ENCODE results near the gene RSL1D1.
"Not testable (repeated sequence)": the region's sequence is repeated elsewhere in the genome, so short reads cannot be mapped to it uniquely, and the experiment has no call there.

RSL1D1 gene

GRCh38 chr16:11843861-11844260 is 7.5 kb downstream of the RSL1D1 start:
- DNase-seq (ENCODE audit: low spot score): no peak

- DNase-seq (ENCODE audit: low spot score): no peak
Observed at GRCh38 chr16:11843206-11843605, 8.1 kb downstream of the RSL1D1 start.

DNA sequence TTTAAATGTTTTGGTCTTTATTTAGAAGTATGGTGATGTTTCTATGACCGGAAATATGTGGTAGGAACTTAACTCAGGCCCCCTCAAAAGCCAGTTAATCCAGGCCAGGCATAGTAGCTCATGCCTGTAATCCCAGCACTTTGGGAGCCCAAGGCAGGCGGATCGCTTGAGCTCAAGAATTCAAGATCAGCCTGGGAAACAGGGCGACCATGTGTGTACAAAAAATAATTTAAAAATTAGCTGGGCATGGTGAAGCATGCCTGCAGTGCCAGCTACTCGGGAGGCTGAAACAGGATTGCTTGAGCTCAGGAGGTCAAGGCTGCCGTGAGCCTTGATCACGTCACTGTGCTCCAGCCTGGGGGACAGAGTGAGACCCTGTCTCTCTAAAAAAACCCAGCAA is 10.3 kb downstream of the RSL1D1 start:
- DNase-seq (ENCODE audit: low spot score): no peak

DNA sequence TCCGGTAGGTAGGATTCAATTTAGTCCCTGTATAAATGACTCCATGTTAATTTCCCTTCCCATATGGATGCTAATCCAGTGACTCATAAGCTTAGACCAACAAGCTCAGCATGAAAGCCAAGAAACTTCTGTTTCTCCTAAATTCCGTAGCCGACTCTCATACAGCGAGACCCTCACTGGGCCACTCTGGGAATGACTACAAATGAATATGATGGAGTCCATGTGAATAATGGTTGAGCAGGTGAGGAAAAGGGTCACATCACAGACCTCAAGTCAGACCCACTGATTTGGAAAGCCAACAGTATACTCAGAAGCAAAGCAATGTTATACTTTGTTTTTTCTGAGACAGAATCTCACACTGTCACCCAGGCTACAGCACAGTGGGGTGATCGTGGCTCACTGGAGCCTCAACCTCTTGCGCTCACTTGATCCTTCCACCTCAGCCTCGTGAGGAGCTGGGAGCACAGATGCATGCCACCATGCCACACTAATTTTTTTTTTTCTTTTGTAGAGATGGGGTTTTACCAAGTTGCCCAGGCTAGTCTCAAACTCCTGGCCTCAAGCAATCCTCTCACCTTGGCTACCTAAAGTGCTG is 14.6 kb downstream of the RSL1D1 start:
- DNase-seq (ENCODE audit: low spot score): no peak

GRCh38 chr16:11835891-11836649 is 15.3 kb downstream of the RSL1D1 start:
- DNase-seq (ENCODE audit: low spot score): no peak

GRCh38 chr16:11835309-11835708 is 16.0 kb downstream of the RSL1D1 start:
- no peak for DNase-seq (ENCODE audit: low spot score)

DNA sequence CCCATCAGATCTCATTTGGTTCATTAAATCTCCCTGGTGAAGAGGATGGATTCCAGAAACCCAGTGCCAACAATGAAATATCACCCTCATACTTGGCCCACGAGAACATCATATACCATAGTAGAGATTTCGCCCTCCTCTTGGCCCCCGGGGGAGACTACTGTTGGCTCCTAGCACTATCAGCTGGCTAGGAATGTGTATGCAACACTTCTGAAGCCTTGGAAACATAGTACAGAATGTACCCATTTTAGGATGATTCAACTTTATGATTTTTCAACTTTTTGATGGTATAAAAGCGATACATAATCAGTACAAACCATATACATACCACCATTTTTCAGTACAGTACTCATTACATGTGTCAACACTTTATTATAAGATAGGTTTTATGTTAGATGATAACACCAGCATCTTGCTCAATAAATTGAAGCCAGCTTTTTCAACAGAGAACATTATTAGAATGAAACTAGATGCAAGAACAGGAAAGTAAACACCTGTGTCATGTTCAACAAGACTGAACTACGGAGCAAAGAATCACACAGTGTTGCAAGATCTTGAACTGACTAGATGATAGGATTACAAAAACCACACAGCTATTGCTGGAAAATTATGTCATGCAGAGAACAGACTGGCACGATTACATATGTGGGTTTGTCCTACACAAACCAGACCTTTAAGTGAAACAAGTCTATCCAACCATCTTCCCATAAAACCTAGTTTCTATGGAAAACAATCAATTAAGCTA is 17.2 kb downstream of the RSL1D1 start:
- DNase-seq (ENCODE audit: low spot score): no peak

DNA sequence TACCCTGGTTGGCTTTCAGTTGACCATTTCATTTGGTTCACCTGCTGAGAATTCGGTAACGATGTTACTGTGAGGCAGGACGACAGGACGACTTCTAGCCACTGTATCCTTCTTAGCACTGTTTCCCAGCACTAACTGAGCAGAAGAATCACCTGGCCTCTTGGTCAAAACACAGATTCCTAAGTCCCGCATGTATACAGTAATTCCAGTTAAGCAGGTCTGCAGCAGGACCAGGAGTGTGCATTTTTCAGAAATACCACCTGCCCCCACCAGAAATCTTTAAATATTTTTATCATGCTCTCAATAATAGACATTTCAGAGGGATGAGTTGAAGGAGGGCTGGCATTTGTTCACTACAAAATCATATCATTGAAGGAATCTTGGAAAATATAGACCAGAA is 22.6 kb downstream of the RSL1D1 start:
- DNase-seq (ENCODE audit: low spot score): no peak

DNA sequence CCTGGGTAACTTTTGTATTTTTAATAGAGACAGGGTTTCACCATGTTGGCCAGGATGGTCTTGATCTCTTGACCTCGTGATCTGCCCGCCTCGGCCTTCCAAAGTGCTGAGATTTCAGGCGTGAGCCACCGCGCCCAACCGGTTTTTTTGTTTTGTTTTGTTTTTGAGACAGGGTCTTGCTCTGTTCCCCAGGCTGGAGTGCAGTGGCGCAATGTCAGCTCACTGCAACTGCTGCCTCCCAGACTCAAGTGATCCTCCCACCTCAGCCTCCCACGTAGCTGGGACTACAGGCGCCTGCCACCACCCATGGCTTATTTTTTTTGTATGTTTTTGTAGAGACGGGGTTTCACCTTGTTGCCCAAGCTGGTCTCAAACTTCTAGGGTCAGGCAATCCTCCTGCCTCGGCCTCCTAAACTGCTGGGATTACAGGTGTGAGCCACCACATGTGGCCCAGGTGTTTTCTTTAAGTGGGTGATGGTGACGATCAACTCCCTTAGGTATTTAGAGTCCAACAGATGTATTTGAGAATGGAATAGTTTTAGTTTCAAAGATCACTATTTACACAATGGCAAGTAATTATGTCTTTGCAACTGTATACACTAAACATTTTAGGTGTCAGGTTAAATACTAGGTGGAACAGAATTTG is 25.7 kb downstream of the RSL1D1 start:
- DNase-seq (ENCODE audit: low spot score): not testable (repeated sequence)

- DNase-seq (ENCODE audit: low spot score): no peak
Observed at GRCh38 chr16:11824362-11824761, 27.0 kb downstream of the RSL1D1 start.

GRCh38 chr16:11823645-11824044 is 27.7 kb downstream of the RSL1D1 start:
- DNase-seq (ENCODE audit: low spot score): not testable (repeated sequence)

- DNase-seq (ENCODE audit: low spot score): no peak
Observed at GRCh38 chr16:11819798-11820197, 31.5 kb downstream of the RSL1D1 start.

- not testable (repeated sequence) for DNase-seq (ENCODE audit: low spot score)
Observed at GRCh38 chr16:11818970-11819369, 32.4 kb downstream of the RSL1D1 start.

GRCh38 chr16:11816123-11816522 is 35.2 kb downstream of the RSL1D1 start:
- DNase-seq (ENCODE audit: low spot score): no peak

DNA sequence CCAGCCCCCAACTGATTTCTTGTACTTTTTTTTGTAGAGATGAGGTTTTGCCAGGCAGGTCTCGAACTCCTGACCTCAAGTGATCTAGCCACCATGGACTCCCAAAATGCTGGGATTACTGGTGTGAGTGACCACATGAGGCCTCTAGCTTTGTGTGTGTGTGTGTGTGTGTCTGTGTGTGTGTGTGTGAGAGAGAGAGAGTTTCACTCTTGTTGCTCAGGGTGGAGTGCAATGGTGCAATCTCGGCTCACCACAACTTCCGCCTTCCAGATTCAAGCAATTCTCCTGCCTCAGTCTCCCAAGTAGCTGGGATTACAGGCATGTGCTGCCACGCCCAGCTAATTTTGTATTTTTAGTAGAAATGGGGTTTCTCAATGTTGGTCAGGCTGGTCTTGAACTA is 36.5 kb downstream of the RSL1D1 start:
- not testable (repeated sequence) for DNase-seq (ENCODE audit: low spot score)

DNA sequence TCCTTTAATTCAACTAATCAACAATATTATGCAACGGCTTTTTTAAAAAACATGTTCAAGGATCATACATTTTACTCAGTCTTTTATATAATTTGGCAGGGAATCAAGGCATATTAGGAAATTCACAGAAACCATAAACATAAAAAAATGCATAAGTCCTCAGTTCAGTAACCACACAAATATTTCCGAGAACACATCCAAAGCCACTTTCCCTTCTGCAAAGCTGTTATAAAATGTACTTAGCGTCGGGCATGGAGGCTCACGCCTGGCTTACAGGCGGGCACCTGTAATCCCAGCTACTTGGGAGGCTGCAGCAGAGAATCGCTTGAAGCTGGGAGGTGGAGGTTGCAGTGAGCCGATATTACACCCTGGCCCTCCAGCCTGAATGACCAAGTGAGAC is 44.6 kb downstream of the RSL1D1 start:
- no peak for DNase-seq (ENCODE audit: low spot score)

DNA sequence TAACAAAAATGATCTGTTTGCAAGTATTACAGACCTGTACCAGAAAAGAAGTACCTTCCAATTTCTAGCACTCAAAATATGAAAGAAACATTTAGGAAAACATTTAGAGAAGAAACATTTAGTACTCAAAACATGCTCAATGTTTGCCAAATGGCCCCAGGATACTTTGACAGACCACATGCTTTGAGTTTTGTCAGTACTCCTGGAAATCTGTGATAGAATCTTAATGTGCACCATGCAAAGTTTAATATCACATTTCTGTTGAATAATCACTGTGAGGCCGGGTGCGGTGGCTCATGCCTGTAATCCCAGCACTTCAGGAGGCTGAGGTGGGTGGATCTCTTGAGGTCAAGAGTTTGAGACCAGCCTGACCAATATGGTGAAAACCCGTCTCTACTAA is 45.8 kb downstream of the RSL1D1 start:
- no peak for DNase-seq (ENCODE audit: low spot score)

GRCh38 chr16:11801481-11802021 is 49.8 kb downstream of the RSL1D1 start:
- DNase-seq (ENCODE audit: low spot score): no peak

- no peak for DNase-seq (ENCODE audit: low spot score)
Observed at GRCh38 chr16:11800382-11800718, 51.0 kb downstream of the RSL1D1 start.

DNA sequence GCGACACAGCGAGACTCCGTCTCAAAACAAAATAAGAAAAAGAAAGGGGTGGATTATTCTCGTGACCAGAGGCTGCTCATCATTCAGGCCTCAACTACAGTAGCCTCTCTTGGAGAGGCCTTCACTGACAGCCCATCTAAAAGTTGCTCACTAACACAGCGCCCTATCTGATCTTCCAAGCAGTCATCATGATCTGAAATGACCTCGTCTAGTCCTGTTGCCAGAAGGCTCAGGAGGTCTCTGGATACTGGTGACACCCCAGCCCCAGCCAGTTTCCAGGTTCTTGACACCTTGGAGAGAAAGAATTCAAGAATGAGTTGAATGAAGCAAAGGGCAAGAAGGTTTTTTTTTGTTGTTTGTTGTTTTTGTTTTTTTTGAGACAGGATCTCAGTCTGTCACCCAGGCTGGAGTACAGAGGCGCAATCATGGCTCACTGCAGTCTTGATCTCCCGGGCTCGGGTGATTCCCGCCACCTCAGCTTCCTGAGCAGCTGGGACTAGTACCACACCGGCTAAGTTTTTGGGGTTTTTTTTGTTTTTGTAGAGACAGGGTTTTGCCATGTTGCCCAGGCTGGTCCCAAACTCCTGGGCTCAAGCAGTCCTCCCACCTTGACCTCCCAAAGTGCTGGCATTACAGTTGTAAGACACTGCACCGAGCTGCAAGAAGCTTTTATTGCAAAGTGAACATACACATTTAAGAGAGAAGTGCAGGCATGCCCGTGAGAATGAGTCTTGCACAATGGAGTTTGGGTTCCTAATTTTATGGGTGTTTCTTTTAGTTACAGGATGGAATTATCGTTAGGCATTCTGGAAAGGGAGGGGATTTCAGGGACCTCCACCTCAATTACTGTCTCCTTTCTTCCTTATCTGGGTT is 51.6 kb downstream of the RSL1D1 start:
- DNase-seq (ENCODE audit: low spot score): no peak

- DNase-seq (ENCODE audit: low spot score): no peak
Observed at GRCh38 chr16:11799017-11799381, 52.3 kb downstream of the RSL1D1 start.

DNA sequence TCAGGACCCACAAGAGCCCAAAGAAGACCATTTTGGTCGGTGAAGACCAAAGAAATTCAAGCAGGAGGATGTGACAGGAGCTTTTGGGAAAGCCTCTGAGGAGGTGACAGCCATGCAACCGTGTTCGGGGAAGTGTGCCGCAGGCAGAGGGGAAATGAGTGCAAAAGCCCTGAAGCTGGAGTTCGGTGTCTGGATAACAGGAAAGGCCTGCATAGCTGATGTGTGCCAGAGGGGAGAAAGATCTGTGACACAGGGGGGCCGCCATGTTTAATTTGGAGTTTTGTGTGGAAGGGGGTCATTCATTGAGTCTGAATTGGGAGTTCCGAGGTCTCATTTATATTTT is 53.4 kb downstream of the RSL1D1 start:
- DNase-seq (ENCODE audit: low spot score): no peak

All from LoVo (cell line).